OCI-LY1 (cell line): ENCODE results near the gene MAPK13.

Experiments used
- EZH2 ChIP-seq: fragments of 200-600 bp; sonication (generic), shearing (Covaris generic); IDR thresholded peaks from 2 replicates; pipeline ENCODE4 v1.8.0; 2017; ENCODE audit warnings: borderline replicate concordance, mixed run types, mild to moderate bottlenecking, antibody characterized with exemption, low read length, moderate library complexity, mixed read lengths
- TF ChIP-seq, protein P1 (sequence below): fragments of 200-600 bp; sonication (generic), shearing (Covaris generic); IDR thresholded peaks from 2 replicates; pipeline ENCODE4 v1.5.1; 2017; ENCODE audit warnings: mild to moderate bottlenecking, antibody characterized with exemption, low read length, moderate library complexity, mixed read lengths

DNA sequence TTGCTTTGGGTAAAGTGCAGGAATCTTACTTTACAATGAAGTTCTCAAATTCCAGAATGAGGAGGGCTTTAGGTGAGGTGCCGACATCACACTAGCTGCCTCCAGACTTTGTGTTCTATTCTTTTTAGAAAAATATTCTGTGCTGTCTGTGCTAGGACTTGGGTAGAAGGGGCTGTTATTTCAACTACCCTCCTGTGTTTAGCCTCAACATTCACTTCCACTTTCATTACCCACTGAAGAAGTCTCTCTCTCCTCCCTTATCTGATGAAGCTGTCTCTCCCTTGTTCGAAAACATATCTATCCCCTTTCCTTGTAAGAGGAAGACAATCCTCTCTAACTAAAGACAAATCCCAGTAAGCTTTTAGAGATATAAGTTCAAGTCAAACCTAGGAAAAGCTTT is 41.3 kb downstream of the MAPK13 start:
- TF ChIP-seq, protein P1, sequence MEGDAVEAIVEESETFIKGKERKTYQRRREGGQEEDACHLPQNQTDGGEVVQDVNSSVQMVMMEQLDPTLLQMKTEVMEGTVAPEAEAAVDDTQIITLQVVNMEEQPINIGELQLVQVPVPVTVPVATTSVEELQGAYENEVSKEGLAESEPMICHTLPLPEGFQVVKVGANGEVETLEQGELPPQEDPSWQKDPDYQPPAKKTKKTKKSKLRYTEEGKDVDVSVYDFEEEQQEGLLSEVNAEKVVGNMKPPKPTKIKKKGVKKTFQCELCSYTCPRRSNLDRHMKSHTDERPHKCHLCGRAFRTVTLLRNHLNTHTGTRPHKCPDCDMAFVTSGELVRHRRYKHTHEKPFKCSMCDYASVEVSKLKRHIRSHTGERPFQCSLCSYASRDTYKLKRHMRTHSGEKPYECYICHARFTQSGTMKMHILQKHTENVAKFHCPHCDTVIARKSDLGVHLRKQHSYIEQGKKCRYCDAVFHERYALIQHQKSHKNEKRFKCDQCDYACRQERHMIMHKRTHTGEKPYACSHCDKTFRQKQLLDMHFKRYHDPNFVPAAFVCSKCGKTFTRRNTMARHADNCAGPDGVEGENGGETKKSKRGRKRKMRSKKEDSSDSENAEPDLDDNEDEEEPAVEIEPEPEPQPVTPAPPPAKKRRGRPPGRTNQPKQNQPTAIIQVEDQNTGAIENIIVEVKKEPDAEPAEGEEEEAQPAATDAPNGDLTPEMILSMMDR: no peak
- no peak for TF ChIP-seq EZH2
